DMS 273 (cell line): ENCODE measurements around the gene KLK2.
A peak's percentile ranks its signal among the peaks of the same experiment; 100 is the strongest.

ENCODE experiments used
- DNase-seq: peaks from one replicate; lab custom pipeline; 2025; ENCODE audit not compliant: unreplicated experiment; lab: John Stamatoyannopoulos, UW

Gene KLK2

GRCh38 chr19:50921426-50922316 lies 48.4 kb downstream of the KLK2 start:
- no peak for DNase-seq

GRCh38 chr19:50922317-50922853 lies 49.1 kb downstream of the KLK2 start:
- peak; percentile 90 for DNase-seq

GRCh38 chr19:50924586-50924985 lies 51.3 kb downstream of the KLK2 start:
- no peak for DNase-seq

GRCh38 chr19:50925734-50926133 lies 52.5 kb downstream of the KLK2 start:
- no peak for DNase-seq

GRCh38 chr19:50926144-50926543 lies 52.9 kb downstream of the KLK2 start:
- DNase-seq = no peak

GRCh38 chr19:50928831-50929230 lies 55.6 kb downstream of the KLK2 start:
- peak; percentile 20 for DNase-seq
